GM12872 (cell line): ENCODE measurements around the gene PRKCH.

ENCODE experiments used
- CTCF ChIP-seq: IDR thresholded peaks from 3 replicates; pipeline ENCODE4 v1.5.1; 2011; ENCODE audit warnings: low read depth, mild to moderate bottlenecking, low read length, moderate library complexity; ENCODE audit not compliant: insufficient read depth

The PRKCH gene

DNA sequence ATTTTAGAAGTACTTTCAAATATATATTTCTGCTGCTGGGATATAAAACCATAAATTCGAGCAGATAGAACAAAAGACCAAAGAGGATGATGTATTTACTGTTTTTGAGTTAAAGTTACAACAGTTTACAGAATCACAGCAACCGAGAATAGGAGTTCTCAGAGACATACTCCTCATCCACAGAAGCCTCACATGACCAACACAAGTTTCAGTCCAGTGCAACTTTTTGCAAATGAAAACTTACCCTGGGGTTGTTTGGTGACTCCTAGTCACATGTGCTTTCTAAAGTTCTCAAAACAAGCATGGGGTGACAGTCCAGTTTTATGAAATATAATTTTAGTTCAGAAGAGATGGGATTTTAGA is 117.1 kb downstream of the PRKCH start:
- TF ChIP-seq CTCF = no peak

DNA sequence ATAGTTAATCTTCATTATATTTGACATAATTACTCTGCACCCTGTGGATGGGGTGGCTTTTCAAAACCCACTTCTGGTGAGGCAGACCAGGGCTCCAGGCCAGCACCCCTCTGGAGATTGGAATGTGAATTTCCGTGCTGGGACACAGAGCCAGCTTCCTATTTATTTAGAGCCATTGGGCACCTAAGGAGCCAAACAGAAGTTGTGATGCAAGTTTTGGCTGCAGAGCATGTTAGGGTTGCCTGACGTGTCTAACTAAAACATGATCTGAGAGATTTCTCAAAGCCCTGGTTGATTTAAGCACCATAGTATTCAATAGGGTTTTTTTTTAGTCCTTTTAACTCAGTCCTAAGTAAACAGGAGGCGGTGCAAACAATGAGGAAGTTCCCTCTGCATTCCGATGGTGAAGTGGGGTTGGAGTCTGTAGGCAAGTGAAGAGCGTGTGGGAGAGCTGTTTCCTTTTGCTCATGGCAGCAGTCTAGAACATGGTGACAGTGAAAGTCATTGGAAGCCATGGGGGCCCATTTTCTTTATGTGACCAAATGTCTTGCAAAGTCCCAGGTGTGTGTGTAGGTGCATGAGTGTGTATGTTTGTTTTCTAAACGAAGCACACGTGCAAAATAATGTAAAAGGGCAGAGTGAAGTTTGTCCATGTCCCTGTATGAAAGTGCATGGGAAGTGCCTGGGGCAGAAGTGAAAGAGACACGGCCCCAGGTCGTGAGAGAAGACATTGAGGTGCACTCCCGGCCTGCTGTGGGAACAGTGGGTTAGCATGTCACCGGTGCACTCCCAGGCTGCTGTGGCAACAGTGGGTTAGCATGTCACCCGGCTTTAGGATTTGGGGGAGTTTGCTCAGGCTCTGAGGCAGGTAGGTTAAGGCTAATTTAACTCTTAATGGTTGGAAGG is 117.7 kb downstream of the PRKCH start:
- TF ChIP-seq CTCF = no peak

GRCh38 chr14:61439779-61440418 is 118.5 kb downstream of the PRKCH start:
- no peak for TF ChIP-seq CTCF

DNA sequence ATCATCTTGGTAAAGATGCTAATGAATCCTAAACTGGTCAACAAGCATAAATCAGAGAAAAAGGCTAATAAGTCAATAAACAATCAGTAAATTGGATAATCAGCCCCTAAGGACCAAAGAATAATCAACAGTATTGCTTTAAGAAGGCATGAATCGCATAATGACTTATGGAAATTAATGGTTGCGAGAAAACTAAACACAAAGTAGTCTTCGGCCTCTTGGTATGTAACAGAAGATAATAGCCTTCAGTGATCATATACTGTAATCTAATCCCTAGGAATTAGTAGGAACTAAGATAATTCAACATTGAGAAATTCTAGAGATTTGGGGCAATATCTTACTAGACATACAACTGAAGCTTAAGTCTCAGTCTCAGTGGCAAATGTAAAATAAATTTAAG is 122.1 kb downstream of the PRKCH start:
- TF ChIP-seq CTCF = no peak

DNA sequence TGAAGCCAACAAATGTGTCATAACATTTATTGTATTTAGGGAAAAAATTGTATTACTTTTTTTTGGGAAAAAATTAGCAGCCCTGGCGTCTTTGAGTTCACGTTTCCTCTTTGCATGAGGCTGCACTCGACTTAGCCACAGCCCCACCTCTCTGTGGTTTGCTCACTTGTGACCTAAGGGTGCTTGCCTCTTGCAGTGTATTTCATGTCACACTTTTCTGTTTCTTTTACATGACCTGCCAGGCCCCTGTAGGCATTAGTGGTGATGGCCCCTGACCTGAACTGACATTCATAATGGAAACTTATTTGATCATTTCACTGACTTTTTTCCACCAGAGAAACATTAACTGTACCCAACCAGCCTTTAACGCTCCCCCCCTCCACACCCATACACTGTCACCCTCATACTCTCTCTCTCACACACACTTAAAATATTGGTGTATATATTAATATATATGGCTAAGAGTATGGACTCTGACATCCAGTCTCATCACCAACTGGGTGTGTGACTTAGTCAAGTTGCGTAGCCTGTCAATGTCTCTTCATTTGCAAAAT is 122.9 kb downstream of the PRKCH start:
- TF ChIP-seq CTCF = no peak

DNA sequence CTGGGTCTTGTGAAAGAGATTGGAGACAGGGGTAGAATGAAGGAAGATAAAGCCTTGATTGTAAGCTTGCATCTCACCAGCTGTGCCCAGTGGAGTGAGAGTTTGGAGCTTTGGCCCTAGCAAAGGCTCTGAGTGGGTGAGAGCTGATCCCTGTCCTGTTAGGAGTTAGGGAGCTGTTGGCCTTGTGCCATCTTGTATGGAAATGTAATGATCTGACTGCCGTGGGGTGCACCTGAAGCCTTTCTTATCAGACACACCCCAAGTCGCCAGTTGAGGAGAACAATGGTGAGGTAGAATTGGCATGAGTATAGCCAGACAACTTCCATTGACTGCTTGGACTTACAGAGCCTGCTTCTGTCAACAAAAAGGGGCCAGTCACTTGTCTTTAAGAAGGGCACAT is 130.1 kb downstream of the PRKCH start:
- no peak for TF ChIP-seq CTCF

- TF ChIP-seq CTCF = no peak
These were observed 130.6 kb downstream of the PRKCH start for GRCh38 chr14:61451891-61452400.
